HepG2 (cell line): ENCODE measurements around the gene JSRP1. TPM values are rescaled to one million over a fixed set of nuclear protein-coding genes. Genes with fewer than 3 reads are reported as not detected.
A peak's percentile ranks its signal among the peaks of the same experiment; 100 is the strongest.

Experiments
- ADNP ChIP-seq: sonication (generic); formaldehyde crosslinking; IDR thresholded peaks from 2 replicates; pipeline ENCODE4 v1.4.0; 2020; ENCODE audit warnings: missing genetic modification reagents
- ATRX ChIP-seq: sonication (generic); formaldehyde crosslinking; IDR thresholded peaks from 2 replicates; pipeline ENCODE4 v1.4.0; 2020; ENCODE audit warnings: missing genetic modification reagents, borderline replicate concordance
- ESRRA ChIP-seq: sonication (generic); formaldehyde crosslinking; IDR thresholded peaks from 2 replicates; pipeline ENCODE4 v1.5.1; 2020; ENCODE audit warnings: mild to moderate bottlenecking, low read depth, missing genetic modification reagents
- FOXC1 ChIP-seq: sonication (generic); formaldehyde crosslinking; IDR thresholded peaks from 2 replicates; pipeline ENCODE4 v1.8.0; 2022; ENCODE audit warnings: mild to moderate bottlenecking, missing genetic modification reagents, borderline replicate concordance
- HNRNPL ChIP-seq: fragments of 200-400 bp; formaldehyde crosslinking; IDR thresholded peaks from 2 replicates; pipeline ENCODE4 v1.6.1; 2017; ENCODE audit warnings: mild to moderate bottlenecking, low read depth, low read length
- KLF11 ChIP-seq: IDR thresholded peaks from 2 replicates; pipeline ENCODE4 v1.6.1; 2016; ENCODE audit warnings: missing compliant biosample characterization
- RBFOX2 ChIP-seq: fragments of 200-400 bp; formaldehyde crosslinking; IDR thresholded peaks from 2 replicates; pipeline ENCODE4 v1.6.1; 2017; ENCODE audit warnings: low read depth, mild to moderate bottlenecking, low read length
- ZBTB21 ChIP-seq: sonication (generic); formaldehyde crosslinking; IDR thresholded peaks from 2 replicates; pipeline ENCODE4 v1.4.0; 2020; ENCODE audit warnings: missing genetic modification reagents
- ZFX ChIP-seq: sonication (generic); formaldehyde crosslinking; IDR thresholded peaks from 2 replicates; pipeline ENCODE4 v1.4.0; 2020; ENCODE audit warnings: mild to moderate bottlenecking, low read depth, missing genetic modification reagents, moderate library complexity
- ZFY ChIP-seq: sonication (generic); formaldehyde crosslinking; IDR thresholded peaks from 2 replicates; pipeline ENCODE4 v1.4.0; 2020; ENCODE audit warnings: missing genetic modification reagents
- ZNF615 ChIP-seq: sonication (generic); formaldehyde crosslinking; IDR thresholded peaks from 2 replicates; pipeline ENCODE4 v1.5.0; 2020; ENCODE audit warnings: mild to moderate bottlenecking, missing genetic modification reagents, borderline replicate concordance
- ZNF790 ChIP-seq: sonication (generic); formaldehyde crosslinking; IDR thresholded peaks from 2 replicates; pipeline ENCODE4 v1.8.0; 2022; ENCODE audit warnings: missing genetic modification reagents, mild to moderate bottlenecking, borderline replicate concordance
- polyA plus RNA-seq, 8 experiments: library from polyadenylated mRNA; depleted of rRNA in 3 of 8; stranded (reverse) in 7 of 8; unstranded in 1 of 8; fragments of >200 nt; fragmentation: Illumina TruSeq in 4 of 8; extraction: Trizol in 4 of 8; gene quantifications; 2 replicates each; pipeline versions ENCODE4 v1.2.1 to v1.2.3, GENCODE V29; 2011 to 2016; ENCODE audit warnings: low read depth in 4 of 8, missing spikeins in 1 of 8, mixed read lengths in 1 of 8; ENCODE audit not compliant: insufficient read depth in 1 of 8
- total RNA-seq, 5 experiments: library from RNA; depleted of rRNA; stranded (reverse); fragments of >200 nt; fragmentation: Illumina TruSeq; extraction: Trizol; gene quantifications; 2 replicates each; pipeline ENCODE4 v1.2.3, GENCODE V29; 2016; ENCODE audit warnings: low read depth in 1 of 5
- TF ChIP-seq, protein P1 (sequence below): IDR thresholded peaks from 2 replicates; pipeline ENCODE4 v1.6.1; 2012; ENCODE audit warnings: inconsistent platforms
- TF ChIP-seq, protein P2 (sequence below): sonication (generic); formaldehyde crosslinking; IDR thresholded peaks from 2 replicates; pipeline ENCODE4 v1.4.0; 2020; ENCODE audit warnings: mild to moderate bottlenecking, missing genetic modification reagents

Gene JSRP1
- total and polyA plus RNA-seq, 2 of the 13 experiments (the other 11 are each of a cell fraction or from before 2014, with no cell fraction given): 0.16 to 0.38 TPM

DNA sequence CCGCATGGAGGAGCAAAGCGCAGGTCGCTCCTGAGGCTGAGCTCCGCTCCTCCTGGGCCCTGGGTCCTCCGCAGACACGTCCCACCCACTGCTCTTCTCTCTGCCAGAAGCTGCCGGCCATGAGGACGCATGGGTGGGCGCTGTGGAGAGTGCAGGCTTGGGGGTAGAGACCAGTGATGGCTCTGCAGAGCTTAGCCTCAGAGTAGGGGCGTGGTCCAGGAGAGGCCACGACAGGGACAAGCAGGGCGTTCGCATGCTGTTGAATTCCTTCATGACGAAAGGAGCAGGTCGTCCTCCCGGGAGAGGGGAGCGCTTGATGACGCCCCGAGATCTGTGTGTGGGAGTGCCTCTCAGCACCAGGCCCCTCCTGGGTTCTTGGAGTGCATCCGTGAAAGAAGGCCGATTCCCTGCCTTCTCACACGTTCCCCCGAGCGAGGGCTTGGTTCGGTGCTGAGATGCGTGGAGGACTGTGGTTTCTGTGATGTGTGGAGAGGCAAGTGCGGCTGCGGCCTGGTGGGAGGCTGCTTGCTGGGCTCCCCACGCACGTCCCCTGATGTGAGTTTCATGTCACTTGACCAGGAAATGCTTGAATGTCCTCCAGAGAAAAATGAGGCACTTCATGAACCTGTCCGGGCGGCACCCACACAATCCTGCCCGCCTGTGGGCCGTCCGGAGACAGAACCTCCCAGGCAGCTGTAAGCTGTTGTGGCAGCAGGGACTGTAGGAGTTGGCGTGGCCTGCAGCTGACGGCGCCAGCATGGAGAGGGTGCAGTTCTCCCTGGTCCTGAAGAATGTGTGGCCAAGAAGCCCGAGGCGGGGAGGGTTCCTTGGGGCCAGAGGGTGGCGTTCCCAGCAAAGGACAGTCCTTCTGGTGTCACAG, 15.1 kb downstream of the JSRP1 start (continued):
- TF ChIP-seq, protein P1, sequence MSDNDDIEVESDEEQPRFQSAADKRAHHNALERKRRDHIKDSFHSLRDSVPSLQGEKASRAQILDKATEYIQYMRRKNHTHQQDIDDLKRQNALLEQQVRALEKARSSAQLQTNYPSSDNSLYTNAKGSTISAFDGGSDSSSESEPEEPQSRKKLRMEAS: no peak
- no peak for TF ChIP-seq KLF11 (CRISPR knock-in tag)
- TF ChIP-seq ESRRA (CRISPR knock-in tag): no peak
- no peak for TF ChIP-seq ATRX (CRISPR knock-in tag)
- peak; percentile 40; the same call in 1 of the 2 replicates for TF ChIP-seq ZFY
- 0 out of 2 replicates have a peak, but pooled peaks have one; percentile 5 for TF ChIP-seq ZFX (CRISPR knock-in tag)
- no peak for TF ChIP-seq ZNF615 (CRISPR knock-in tag)
- no peak for TF ChIP-seq FOXC1
- TF ChIP-seq RBFOX2: 0 out of 2 replicates have a peak, but pooled peaks have one; percentile 38
- TF ChIP-seq, protein P2, sequence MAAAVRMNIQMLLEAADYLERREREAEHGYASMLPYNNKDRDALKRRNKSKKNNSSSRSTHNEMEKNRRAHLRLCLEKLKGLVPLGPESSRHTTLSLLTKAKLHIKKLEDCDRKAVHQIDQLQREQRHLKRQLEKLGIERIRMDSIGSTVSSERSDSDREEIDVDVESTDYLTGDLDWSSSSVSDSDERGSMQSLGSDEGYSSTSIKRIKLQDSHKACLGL (CRISPR knock-in tag): peak; percentile 43; the same call in 1 of the 2 replicates
- TF ChIP-seq HNRNPL: 0 out of 2 replicates have a peak, but pooled peaks have one; percentile 17
- TF ChIP-seq ADNP (CRISPR knock-in tag): no peak
- no peak for TF ChIP-seq ZBTB21 (CRISPR knock-in tag)
- TF ChIP-seq ZNF790 (CRISPR knock-in tag): no peak
